AG04450 (cell line): ENCODE data around the gene RAB5B. TPM values are rescaled to one million over a fixed set of nuclear protein-coding genes. Genes with fewer than 3 reads are reported as not detected.
"Not testable (repeated sequence)": the region's sequence is repeated elsewhere in the genome, so short reads cannot be mapped to it uniquely, and the experiment has no call there.

Experiments used
- CTCF ChIA-PET: fragments of 300-600, 350-600 bp; formaldehyde crosslinking; extraction: SDS; loops from one replicate; lab custom pipeline; 2022; ENCODE audit warnings: antibody characterized with exemption, inconsistent platforms; lab: Charles Lee
- POLR2A ChIA-PET: fragments of 350-600 bp; formaldehyde crosslinking; extraction: SDS; loops from one replicate; lab custom pipeline; 2021; ENCODE audit warnings: antibody characterized with exemption, inconsistent platforms; lab: Yijun Ruan, JAX
- DNase-seq: peaks from one replicate; pipeline ENCODE4 v3.0.0-alpha.2; 2011; ENCODE audit warnings: low read depth, low spot score
- H3K27ac ChIP-seq: one replicate; pipeline ENCODE4 v1.5.1; 2012; ENCODE audit warnings: low read depth, low read length, control low read depth
- H3K27me3 ChIP-seq: one replicate; pipeline ENCODE4 v1.6.0; 2012; ENCODE audit warnings: low read length; ENCODE audit not compliant: control insufficient read depth, insufficient read depth
- H3K4me3 ChIP-seq: 2 replicates; pipeline ENCODE4 v1.5.1; 2011; ENCODE audit warnings: mild to moderate bottlenecking, low read depth, low read length, control low read depth
- H3K9me3 ChIP-seq: 2 replicates; pipeline ENCODE4 v1.5.1; 2012; ENCODE audit warnings: low read length; ENCODE audit not compliant: control insufficient read depth, insufficient read depth
- polyA plus RNA-seq: library from polyadenylated mRNA; depleted of rRNA; stranded (reverse); fragments of >200 nt; gene quantifications from 2 replicates; pipeline ENCODE4 v1.2.3, GENCODE V29; 2011
- TF ChIP-seq, protein P1 (sequence below): IDR thresholded peaks from 2 replicates; pipeline ENCODE4 v1.5.1; 2011; ENCODE audit warnings: low read depth, low read length, control low read depth, inconsistent platforms

The RAB5B gene
- polyA plus RNA-seq, 1 experiment = 157 TPM

DNA sequence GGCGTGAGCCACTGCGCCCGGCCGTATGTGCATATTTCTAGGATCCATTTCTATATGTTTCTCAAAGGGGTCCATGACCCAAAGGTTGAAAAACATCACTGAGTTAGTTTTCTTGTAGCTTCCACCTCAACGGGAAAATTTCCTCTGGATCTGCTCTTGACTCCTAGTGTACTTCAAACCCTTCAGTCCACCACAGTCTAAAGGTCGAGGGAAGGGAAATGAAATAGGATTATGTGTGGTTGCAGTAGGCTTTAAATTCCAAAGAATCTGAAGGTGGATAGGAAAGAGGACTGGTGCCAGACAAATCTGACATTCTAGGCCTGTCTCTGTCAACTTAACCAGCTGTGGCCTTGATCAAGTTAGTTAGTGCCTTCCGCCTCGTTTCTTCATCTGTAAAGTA lies 21.5 kb downstream of the RAB5B start:
- CTCF ChIA-PET = interaction anchor here (0.5 to 5.4 kb wide), 41 partner anchors 11 to 257 kb away, joined by 3 to 104 read pairs (median 5); partner anchors contain the start of genes IKZF4, PA2G4 and RAB5B
- no peak for DNase-seq
- TF ChIP-seq, protein P1, sequence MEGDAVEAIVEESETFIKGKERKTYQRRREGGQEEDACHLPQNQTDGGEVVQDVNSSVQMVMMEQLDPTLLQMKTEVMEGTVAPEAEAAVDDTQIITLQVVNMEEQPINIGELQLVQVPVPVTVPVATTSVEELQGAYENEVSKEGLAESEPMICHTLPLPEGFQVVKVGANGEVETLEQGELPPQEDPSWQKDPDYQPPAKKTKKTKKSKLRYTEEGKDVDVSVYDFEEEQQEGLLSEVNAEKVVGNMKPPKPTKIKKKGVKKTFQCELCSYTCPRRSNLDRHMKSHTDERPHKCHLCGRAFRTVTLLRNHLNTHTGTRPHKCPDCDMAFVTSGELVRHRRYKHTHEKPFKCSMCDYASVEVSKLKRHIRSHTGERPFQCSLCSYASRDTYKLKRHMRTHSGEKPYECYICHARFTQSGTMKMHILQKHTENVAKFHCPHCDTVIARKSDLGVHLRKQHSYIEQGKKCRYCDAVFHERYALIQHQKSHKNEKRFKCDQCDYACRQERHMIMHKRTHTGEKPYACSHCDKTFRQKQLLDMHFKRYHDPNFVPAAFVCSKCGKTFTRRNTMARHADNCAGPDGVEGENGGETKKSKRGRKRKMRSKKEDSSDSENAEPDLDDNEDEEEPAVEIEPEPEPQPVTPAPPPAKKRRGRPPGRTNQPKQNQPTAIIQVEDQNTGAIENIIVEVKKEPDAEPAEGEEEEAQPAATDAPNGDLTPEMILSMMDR = no peak
- POLR2A ChIA-PET = interaction anchor here (0.6 to 1.2 kb wide), 4 partner anchors 22 to 63 kb away, joined by 3 to 4 read pairs (median 4); partner anchors contain the start of genes IKZF4 and RAB5B
- no peak overlapping the region for H3K27ac ChIP-seq
- H3K27me3 ChIP-seq = no peaks in the 10 kb centered on the region
- no peak overlapping the region for H3K4me3 ChIP-seq
- H3K9me3 ChIP-seq = no peaks in the 10 kb centered on the region

DNA sequence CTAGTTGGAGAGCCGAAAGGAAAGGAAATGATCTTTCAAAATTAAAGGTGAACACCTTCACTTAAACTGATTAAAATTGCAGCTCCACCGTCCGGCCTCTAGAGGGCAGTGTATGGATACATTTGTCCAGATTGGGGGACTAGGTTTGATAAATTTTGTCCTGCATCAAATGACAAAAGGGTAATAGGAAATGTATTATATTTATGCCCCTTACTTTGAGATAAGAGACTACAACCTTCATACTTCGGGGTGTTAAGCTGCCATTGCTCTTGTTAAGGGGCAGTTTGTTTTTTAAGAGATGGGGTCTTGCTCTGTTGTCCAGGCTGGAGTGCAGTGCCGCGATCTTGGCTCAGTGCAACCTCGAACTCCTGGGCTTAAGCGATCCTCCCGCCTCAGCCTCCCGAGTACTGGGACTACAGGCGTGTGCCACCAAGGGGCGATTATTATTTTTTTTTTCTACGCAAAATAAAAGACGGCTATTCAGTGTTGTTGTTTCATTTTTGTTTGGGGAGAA lies 22.4 kb downstream of the RAB5B start:
- H3K27ac ChIP-seq = no peak overlapping the region
- TF ChIP-seq, protein P1 = peak; percentile 88

DNA sequence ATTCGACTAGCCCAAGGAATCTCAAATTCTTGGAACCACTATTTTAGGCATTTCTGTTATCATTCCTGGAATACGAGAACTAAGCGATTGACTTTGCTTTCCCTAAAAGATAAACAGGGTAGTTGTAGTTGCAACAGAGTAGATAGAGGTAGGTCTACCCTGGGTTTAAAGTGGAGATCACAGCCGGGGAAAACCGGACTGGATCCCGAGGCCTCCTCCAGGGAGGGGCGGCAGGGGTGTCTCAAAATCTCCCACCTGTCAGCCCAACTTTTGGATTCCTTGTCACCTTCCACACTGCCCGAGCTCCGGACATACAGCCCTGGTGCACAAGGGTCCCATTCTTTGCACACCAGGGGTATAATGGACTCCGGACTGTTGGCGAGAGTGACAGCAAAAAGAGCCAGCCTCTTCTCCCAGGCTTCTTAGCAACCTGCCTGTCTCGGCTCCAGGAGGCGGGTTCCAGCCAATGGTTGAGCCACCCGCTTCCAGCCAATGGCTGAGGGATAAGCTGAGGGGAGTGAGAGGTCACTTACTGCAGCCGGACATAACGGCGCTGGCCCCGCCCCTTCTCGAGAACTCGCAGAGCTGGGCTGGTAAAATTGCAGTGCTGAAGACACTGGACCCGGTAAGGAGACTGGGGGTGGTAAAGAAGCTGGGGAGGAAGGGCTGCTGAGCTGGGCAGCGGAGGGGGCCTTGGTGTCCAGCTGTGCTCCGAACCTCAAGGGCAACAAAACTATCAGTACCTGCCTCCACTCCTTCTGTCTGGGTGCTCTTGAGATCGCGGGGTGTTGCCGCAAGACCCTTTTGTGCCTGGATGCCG lies 23.0 kb downstream of the RAB5B start, which contains the start of gene SUOX:
Gene SUOX (plus strand): TSS at position 562 of the 820 bp plus-strand sequence. CDS start 4,946 bp downstream, outside the sequence.
- Histone ChIP-seq H3K27ac (peak within 1 kb of the TSS; percentile 52), H3K9me3 (no peaks in the 10 kb centered on the region), H3K4me3 (peak within 1 kb of the TSS; percentile 97), H3K27me3 (no peaks in the 10 kb centered on the region)
- DNase-seq = peak; percentile 94
- TF ChIP-seq, protein P1 = no peak
- POLR2A ChIA-PET = interaction anchor here (0.6 to 1.1 kb wide), 7 partner anchors 9 to 121 kb away, joined by 3 to 11 read pairs (median 4); partner anchors contain the start of genes IKZF4, RAB5B and ZC3H10
- CTCF ChIA-PET = interaction anchor here (0.6 to 5.4 kb wide), 41 partner anchors 11 to 259 kb away, joined by 3 to 104 read pairs (median 6); partner anchors contain the start of genes IKZF4, RAB5B and SARNP

More for the DNA sequence above, 22.4 kb downstream of the RAB5B start:
- H3K4me3 ChIP-seq = peak overlapping the region; percentile 97
- no peaks in the 10 kb centered on the region for H3K27me3 ChIP-seq
- ChIA-PET CTCF (interaction anchor here (0.5 to 5.4 kb wide), 49 partner anchors 11 to 374 kb away, joined by 3 to 104 read pairs (median 5); partner anchors contain the start of genes IKZF4, PA2G4, RAB5B and SARNP), POLR2A (interaction anchor here (0.6 to 1.2 kb wide), 5 partner anchors 11 to 64 kb away, joined by 3 to 5 read pairs (median 4); partner anchors contain the start of genes IKZF4 and RAB5B)
- no peaks in the 10 kb centered on the region for H3K9me3 ChIP-seq
- no peak for DNase-seq

DNA sequence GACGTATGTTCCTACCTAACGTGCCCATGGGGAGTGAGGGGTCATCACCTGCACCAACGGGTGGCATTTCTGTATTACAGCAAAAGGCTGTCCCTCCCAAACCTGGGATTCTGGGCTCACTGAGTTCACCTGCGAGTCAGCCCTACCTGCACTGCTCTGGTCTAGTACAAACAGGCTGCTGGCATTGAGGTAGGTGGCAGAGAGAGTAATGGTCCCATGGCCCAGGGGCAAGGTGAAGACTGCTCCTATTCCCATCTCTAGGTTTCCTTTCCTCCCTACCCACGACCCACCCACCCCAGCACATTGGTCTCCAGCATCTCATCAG lies 23.6 kb downstream of the RAB5B start:
- no peak overlapping the region for H3K27ac ChIP-seq
- POLR2A ChIA-PET = interaction anchor here (0.6 to 1.1 kb wide), 8 partner anchors 8 to 121 kb away, joined by 3 to 11 read pairs (median 4); partner anchors contain the start of genes IKZF4, RAB5B and ZC3H10

DNA sequence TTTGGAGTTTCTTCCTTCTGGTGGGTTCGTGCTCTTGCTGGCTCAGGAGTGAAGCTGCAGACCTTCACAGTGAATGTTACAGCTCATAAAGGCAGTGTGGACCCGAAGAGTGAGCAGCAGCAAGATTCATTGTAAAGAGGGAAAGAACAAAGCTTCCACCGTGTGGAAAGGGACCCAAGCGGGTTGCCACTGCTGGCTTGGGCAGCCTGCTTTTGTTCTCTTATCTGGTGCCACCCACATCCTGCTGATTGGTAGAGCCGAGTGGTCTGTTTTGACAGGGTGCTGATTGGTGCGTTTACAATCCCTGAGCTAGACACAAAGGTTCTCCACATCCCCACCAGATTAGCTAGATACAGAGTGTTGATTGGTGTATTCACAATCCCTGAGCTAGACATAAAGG lies 25.6 kb downstream of the RAB5B start:
- POLR2A ChIA-PET, H3K9me3 ChIP-seq, DNase-seq, H3K27ac ChIP-seq, H3K27me3 ChIP-seq, CTCF ChIA-PET, H3K4me3 ChIP-seq: not testable (repeated sequence)

More for the DNA sequence above, 23.6 kb downstream of the RAB5B start:
- TF ChIP-seq, protein P1 = no peak
- Histone ChIP-seq H3K9me3 (no peaks in the 10 kb centered on the region), H3K27me3 (no peaks in the 10 kb centered on the region), H3K4me3 (peak overlapping the region; percentile 97)
- CTCF ChIA-PET = interaction anchor here (0.6 to 5.4 kb wide), 16 partner anchors 10 to 259 kb away, joined by 3 to 104 read pairs (median 9); partner anchors contain the start of genes IKZF4 and RAB5B
- DNase-seq = no peak

DNA sequence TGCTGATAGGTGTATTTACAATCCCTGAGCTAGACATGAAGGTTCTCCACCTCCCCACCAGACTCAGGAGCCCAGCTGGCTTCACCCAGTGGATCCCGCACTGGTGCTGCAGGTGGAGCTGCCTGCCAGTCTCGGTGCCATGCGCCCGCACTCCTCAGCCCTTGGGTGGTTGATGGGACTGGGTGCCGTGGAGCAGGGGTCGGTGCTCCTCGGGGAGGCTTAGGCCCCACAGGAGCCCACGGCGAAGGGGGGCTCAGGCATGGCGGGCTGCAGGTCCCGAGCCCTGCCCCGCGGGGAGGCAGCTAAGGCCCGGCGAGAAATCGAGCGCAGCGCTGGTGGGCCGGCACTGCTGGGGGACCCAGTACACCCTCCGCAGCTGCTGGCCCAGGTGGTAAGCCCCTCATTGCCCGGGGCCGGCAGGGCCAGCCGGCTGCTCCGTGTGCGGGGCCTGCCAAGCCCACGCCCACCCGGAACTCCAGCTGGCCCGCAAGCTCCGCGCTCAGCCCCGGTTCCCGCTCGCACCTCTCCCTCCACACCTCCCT lies 26.2 kb downstream of the RAB5B start:
- H3K27me3 ChIP-seq, H3K27ac ChIP-seq, CTCF ChIA-PET, H3K9me3 ChIP-seq, DNase-seq, H3K4me3 ChIP-seq, POLR2A ChIA-PET: not testable (repeated sequence)
